ENCODE data around the gene STK24. TPM values are rescaled to one million over a fixed set of nuclear protein-coding genes. Genes with fewer than 3 reads are reported as not detected.

The STK24 gene
- total and polyA plus RNA-seq, 10 of the 15 experiments (the other 5 are each of a cell fraction or from before 2014, with no cell fraction given): 7.5 to 115 (median 52.9) TPM

DNA sequence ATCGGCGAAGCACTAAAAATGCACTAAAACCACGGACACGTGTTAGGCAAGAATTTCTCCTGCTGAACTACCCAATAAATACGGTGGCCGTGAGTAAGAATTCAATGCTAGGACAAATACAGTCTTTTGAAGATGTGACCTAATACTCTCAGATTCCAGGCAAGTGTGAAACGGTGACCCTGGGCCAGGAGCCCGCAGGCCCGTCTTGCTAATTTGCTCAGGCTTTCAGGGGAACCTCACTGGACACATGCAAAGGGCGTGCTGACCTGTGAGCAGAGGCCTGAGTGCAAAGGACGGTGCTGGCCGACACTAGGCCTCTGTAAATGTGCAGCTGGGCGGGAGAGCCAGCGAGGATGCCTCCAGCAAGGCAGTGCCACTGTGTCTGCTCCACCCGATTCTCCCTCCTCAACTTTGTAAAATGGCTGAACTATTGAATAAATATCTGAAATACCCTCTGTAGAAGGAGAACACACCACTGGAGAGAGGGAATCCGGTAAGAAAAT lies 70.1 kb downstream of the STK24 start (continued):
- TF ChIP-seq, protein P1, sequence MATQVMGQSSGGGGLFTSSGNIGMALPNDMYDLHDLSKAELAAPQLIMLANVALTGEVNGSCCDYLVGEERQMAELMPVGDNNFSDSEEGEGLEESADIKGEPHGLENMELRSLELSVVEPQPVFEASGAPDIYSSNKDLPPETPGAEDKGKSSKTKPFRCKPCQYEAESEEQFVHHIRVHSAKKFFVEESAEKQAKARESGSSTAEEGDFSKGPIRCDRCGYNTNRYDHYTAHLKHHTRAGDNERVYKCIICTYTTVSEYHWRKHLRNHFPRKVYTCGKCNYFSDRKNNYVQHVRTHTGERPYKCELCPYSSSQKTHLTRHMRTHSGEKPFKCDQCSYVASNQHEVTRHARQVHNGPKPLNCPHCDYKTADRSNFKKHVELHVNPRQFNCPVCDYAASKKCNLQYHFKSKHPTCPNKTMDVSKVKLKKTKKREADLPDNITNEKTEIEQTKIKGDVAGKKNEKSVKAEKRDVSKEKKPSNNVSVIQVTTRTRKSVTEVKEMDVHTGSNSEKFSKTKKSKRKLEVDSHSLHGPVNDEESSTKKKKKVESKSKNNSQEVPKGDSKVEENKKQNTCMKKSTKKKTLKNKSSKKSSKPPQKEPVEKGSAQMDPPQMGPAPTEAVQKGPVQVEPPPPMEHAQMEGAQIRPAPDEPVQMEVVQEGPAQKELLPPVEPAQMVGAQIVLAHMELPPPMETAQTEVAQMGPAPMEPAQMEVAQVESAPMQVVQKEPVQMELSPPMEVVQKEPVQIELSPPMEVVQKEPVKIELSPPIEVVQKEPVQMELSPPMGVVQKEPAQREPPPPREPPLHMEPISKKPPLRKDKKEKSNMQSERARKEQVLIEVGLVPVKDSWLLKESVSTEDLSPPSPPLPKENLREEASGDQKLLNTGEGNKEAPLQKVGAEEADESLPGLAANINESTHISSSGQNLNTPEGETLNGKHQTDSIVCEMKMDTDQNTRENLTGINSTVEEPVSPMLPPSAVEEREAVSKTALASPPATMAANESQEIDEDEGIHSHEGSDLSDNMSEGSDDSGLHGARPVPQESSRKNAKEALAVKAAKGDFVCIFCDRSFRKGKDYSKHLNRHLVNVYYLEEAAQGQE (IDR thresholded peaks at IDR 0.05; ENCODE audit: low read depth, low read length): no peak

- ChIA-PET CTCF (interaction anchor here (0.7 to 4.2 kb wide), 4 partner anchors 14 to 146 kb away, joined by 4 to 21 read pairs (median 18); no protein-coding TSS in a partner anchor), RAD21 (ENCODE audit: unreplicated experiment) (interaction anchor here (1.6 to 4.8 kb wide), 3 partner anchors 10 to 65 kb away, joined by 5 to 37 read pairs (median 35); no protein-coding TSS in a partner anchor), POLR2A (interaction anchor here (1.1 to 3.4 kb wide), 3 partner anchors 10 to 65 kb away, joined by 3 to 25 read pairs (median 4); no protein-coding TSS in a partner anchor), SMC1A (ENCODE audit: uncharacterized antibody, unreplicated experiment) (interaction anchor here (0.8 to 6.3 kb wide), 9 partner anchors 9 to 66 kb away, joined by 3 to 50 read pairs (median 4); no protein-coding TSS in a partner anchor)
- ATAC-seq (no peak), DNase-seq (ENCODE audit: low read depth, low spot score) (no peak), FAIRE-seq (no peak)
- Histone ChIP-seq H3K36me3 (ENCODE audit: control insufficient read depth in 2 of 2, insufficient read depth in 2 of 2, low read length in 1 of 2) (peaks cover 2% of the 10 kb centered on the region in 2 experiments; a peak in 1 of 4 replicates), H3K79me2 (ENCODE audit: control insufficient read depth, insufficient read depth, low read length) (peaks cover 90% of the 10 kb centered on the region), H3K9ac (ENCODE audit: control insufficient read depth, insufficient read depth, low read length) (no peak overlapping the region), H2AFZ (ENCODE audit: control insufficient read depth, low read depth, low read length) (no peak overlapping the region), H3K27ac (ENCODE audit: control insufficient read depth, insufficient read depth) (no peak overlapping the region), H3K4me1 (ENCODE audit: control insufficient read depth, insufficient read depth, low read length) (peaks cover 79% of the 10 kb centered on the region), H3K4me2 (ENCODE audit: control insufficient read depth, insufficient read depth) (no peak overlapping the region), H3K4me3 (no peak overlapping the region), H3K9me3 (replicated peaks; ENCODE audit: control insufficient read depth, insufficient read depth, low read length) (no peaks in the 10 kb centered on the region), H4K20me1 (ENCODE audit: control insufficient read depth, insufficient read depth) (peaks cover 7% of the 10 kb centered on the region; the same call in 1 of the 2 replicates), H3K27me3 (replicated peaks in 1 of 2; ENCODE audit: control insufficient read depth in 2 of 2, insufficient read depth in 2 of 2, low read length in 1 of 2) (no peaks in the 10 kb centered on the region)
- no TSS peak for BruUV-seq (replicated peaks)
- 91% methylated on average over 12 of the region's 12 CpGs for WGBS (ENCODE audit: insufficient coverage, insufficient replicate concordance, low lambda C conversion rate, missing lambda C conversion rate)
- in situ Hi-C loops (cut with MboI): no loop called here
- intact Hi-C loops (cut with micrococcal nuclease; ENCODE audit: unreplicated experiment): no loop called here
- TF ChIP-seq HCFC1 (IDR thresholded peaks at IDR 0.05; ENCODE audit: low read length) (no peak), ATF7 (IDR thresholded peaks at IDR 0.05; ENCODE audit: low read depth) (no peak), SIX5 (IDR thresholded peaks at IDR 0.05; ENCODE audit: low read depth, low read length, severe bottlenecking) (no peak), CEBPB (IDR thresholded peaks at IDR 0.05; ENCODE audit: borderline replicate concordance in 1 of 2, low read depth in 2 of 2, low read length in 2 of 2) (no peak), GABPA (IDR thresholded peaks at IDR 0.05; ENCODE audit: low read depth) (no peak), BCL11A (IDR thresholded peaks at IDR 0.05; ENCODE audit: low read depth, low read length) (no peak), POU2F2 (IDR thresholded peaks at IDR 0.05; ENCODE audit: borderline replicate concordance, low read depth, low read length) (no peak), SPI1 (IDR thresholded peaks at IDR 0.05; ENCODE audit: borderline replicate concordance, insufficient read depth, low read depth, low read length) (no peak), E2F8 (IDR thresholded peaks at IDR 0.05; ENCODE audit: low read depth, partially characterized antibody) (no peak), IRF5 (IDR thresholded peaks at IDR 0.05; ENCODE audit: borderline replicate concordance) (no peak), USF2 (IDR thresholded peaks at IDR 0.05; ENCODE audit: borderline replicate concordance, low read depth, low read length) (no peak), SUZ12 (IDR thresholded peaks at IDR 0.05; ENCODE audit: unreplicated experiment) (no peak)
These were observed 70.6 kb downstream of the STK24 start for GRCh38 chr13:98506322-98506721.
